ENCODE data around the gene C4orf46.
"Not testable (repeated sequence)": the region's sequence is repeated elsewhere in the genome, so short reads cannot be mapped to it uniquely, and the experiment has no call there.

C4orf46 gene

DNA sequence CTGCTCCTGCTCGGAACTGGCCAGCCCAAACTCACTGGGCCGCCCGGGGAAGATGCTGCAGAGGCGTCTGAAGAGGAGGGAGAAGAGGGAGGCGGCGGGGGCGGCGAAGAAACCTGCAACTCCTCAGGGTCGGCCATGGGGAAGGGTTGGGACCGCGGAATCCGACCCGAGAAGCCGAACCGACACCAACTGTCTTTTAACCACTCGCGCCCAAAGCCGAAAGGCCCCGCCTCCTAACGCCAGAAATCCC, at the start of gene C4orf46:
TSS of gene C4orf46 (minus strand) at position 223 of the 250 bp plus-strand sequence. CDS start at position 137, 86 bp downstream.
- DNase-seq (ENCODE audit: low read depth in 2 of 2): no peak

GRCh38 chr4:158715802-158716201, 44.1 kb upstream of the C4orf46 start:
- DNase-seq (ENCODE audit: low read depth in 2 of 2): no peak

DNA sequence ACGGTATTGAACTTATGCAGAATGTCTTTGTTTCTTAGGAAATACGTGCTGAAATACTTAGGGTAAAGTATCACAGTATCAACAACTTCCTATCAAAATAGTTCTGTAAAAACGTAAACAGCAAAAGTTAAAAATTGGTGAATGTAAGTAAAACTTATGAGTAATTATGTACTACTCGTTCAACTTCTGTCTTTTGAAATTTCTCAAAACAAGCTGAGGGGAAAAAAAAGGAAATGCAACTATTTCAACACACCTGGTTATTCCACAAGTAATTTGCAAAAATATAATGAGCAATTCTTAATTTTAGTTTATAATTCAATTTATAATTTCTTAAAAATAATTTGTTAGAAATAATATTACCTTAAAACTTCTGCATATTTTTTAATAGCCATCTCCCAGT, 43.2 kb upstream of the C4orf46 start:
- no peak for DNase-seq (ENCODE audit: low read depth in 2 of 2)

DNA sequence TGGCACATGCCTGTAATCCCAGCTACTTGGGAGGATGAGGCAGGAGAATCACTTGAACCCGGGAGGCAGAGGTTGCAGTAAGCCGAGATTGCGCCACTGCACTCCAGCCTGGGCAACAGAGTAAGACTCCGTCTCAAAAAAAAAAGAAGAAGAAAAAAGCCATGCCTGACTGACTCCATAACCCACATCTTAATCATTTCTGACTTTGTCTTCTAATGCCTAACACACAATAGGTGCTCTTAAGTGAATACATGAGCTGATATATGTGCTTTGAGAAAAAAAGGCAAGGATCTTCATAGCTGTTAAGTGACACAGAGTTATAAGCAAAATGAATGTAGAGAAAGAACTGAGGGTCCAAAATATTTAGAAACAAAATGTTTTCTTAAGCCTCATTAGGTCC, 40.9 kb upstream of the C4orf46 start:
- not testable (repeated sequence) for DNase-seq (ENCODE audit: low read depth in 2 of 2)

GRCh38 chr4:158710814-158711213, 39.1 kb upstream of the C4orf46 start:
- no peak for DNase-seq (ENCODE audit: low read depth in 2 of 2)

DNA sequence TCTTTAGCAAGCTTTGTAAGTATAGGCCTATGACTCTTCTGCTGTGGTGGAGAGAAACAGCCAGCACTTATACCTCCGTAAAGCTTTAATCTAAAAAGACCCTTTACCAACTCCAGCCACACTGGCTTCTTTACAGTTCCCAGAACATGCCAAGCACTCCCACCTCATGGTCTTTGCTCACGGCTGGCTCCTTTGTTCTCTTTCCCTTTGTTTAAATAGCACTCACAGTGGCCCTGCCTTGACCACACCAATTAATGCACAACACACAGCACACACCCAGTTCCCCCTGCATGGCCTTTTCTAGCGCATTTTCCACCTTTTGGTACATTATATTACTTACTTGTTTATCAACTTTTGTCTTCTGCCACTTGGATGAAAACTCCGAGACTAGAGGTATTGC, 32.6 kb upstream of the C4orf46 start:
- no peak for DNase-seq (ENCODE audit: low read depth in 2 of 2)

- DNase-seq (ENCODE audit: low read depth in 2 of 2): no peak
Measured at GRCh38 chr4:158688813-158689212, 17.1 kb upstream of the C4orf46 start.

GRCh38 chr4:158682066-158682465, 10.4 kb upstream of the C4orf46 start:
- no peak for DNase-seq (ENCODE audit: low read depth in 2 of 2)

GRCh38 chr4:158681629-158682028, 9.9 kb upstream of the C4orf46 start:
- DNase-seq (ENCODE audit: low read depth in 2 of 2): no peak

DNA sequence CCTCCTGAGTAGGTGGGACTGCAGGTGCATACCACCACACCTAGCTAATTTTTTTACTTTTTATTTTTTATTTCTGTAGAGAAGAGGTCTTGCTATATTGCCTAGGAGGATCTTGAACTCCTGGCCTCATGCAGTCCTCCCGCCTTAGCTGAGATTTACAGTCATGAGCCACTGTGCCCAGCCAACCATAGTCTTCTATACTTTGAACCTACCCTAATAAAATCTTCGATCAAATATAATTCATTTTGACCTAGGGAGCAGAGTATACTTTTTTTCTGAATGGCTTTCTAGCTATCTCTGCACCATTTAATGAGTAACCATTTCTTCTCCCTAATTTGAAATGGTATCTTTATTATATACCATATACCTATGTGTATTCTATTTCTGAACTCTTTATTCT, 7.1 kb upstream of the C4orf46 start:
- DNase-seq (ENCODE audit: low read depth in 2 of 2): no peak

DNA sequence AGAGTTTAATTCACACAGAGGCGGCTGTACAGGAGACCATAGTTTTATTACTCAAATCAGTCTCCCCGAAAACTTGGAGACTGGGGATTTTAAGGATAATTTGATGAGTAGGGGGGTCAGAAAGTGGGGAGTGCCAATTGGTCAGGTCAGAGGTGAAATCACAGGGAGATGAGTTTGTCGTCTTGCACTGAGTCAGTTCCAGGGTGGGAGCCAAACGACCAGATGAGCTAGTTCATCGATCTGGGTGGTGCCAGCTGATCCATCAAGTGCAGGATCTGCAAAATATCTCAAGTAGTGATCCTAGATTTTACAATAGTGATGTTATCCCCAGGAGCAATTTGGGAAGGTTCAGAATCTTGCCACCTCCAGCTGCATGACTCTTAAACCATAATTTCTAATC, 4.4 kb upstream of the C4orf46 start:
- DNase-seq (ENCODE audit: low read depth in 2 of 2): no peak

- DNase-seq (ENCODE audit: low read depth in 2 of 2): no peak
Measured at GRCh38 chr4:158673633-158674032, 1.9 kb upstream of the C4orf46 start.

- DNase-seq (ENCODE audit: low read depth in 2 of 2): peak; percentile 100
Measured at GRCh38 chr4:158671915-158672806, 474 bp upstream of the C4orf46 start, which contains the start of gene ETFDH. Gene ETFDH, plus strand, starts transcription at chr4:158672296. Its CDS starts 161 bp downstream, at chr4:158672457.

GRCh38 chr4:158670975-158671664, 567 bp downstream of the C4orf46 start:
- peak; percentile 57 to 69 for DNase-seq (ENCODE audit: low read depth in 2 of 2)

GRCh38 chr4:158669310-158669709, 2.4 kb downstream of the C4orf46 start:
- DNase-seq (ENCODE audit: low read depth in 2 of 2): no peak

DNA sequence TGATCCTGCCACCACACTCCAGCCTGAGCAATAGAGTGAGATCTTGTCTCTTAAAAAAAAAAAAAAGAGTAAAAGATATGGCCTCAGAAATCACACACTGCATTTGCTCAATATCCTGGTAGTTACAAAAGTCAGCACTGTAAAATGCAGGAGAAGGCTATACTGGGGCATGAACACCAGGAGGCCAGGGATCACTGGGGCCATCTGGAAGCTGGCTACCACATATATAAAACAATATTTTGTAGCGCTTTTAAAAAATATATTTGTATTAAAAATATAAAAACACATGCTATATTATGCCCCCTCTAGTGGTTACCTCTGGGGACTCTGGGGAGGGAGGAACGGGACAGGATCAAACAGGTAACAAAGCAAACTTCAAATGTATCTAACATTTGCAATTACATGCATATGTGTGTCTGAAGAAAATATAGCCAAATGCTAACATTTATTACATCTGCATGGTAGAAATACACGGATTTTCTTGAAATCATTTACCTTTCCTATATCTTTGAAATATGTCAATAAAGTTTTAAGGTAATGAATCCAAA, 4.0 kb downstream of the C4orf46 start:
- DNase-seq (ENCODE audit: low read depth in 2 of 2): no peak

DNA sequence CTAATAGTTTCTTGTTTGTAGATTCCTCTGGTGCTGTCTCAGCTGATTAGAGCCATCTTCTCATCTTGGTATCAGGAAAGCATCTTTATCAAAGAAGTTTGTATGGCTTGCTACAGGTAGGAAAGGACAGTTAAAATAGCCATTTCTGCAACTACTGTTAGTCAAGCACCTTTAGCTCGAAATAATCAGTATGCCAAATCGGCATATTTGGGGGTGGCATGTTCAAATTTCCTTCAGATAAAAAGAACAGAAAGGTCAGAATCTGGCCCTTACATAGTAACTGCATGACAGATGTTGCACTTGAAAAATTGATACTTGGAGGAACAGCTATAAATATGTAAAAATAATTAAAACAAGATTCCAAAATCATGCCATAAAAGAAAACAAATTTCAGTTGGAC, 4.8 kb downstream of the C4orf46 start:
- DNase-seq (ENCODE audit: low read depth in 2 of 2): no peak

- no peak for DNase-seq (ENCODE audit: low read depth in 2 of 2)
Measured at GRCh38 chr4:158664806-158665205, 6.9 kb downstream of the C4orf46 start.

DNA sequence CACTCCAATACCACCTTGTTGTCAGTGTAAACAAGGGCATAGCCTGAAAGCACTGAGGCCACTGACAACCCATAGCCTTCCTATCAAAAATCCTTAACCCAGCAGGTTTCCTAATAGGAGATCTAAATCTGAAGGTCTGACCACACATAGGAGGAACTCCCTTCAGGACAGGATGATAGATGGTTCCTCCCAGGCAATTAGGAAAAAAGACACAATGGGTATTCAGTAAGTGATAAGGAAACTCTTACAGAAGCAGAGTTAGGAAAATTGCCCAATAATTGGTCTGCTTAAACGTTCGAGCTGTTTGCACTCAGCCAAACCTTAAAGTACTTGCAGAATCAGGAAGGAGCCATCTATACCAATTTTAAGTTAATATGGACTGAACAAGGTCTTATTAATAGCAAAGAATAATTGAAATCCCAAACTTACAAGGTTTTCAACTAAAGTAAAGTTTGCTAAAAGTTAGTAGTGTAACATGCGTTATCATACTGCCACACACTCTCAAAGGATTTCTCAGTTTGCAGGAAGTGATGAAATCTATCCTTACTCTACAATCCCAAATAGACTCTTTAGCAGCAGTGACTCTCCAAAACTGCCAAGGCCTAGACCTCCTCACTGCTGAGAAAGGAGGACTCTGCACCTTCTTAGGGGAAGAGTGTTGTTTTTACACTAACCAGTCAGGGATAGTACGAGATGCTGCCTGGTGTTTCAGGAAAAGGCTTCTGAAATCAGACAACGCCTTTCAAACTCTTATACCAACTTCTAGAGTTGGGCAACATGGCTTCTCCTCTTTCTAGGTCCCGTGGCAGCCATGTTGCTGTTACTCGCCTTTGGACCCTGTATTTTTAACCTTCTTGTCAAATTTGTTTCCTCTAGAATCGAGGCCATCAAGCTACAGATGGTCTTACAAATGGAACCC, 7.7 kb downstream of the C4orf46 start:
- DNase-seq (ENCODE audit: low read depth in 2 of 2): not testable (repeated sequence)

DNA sequence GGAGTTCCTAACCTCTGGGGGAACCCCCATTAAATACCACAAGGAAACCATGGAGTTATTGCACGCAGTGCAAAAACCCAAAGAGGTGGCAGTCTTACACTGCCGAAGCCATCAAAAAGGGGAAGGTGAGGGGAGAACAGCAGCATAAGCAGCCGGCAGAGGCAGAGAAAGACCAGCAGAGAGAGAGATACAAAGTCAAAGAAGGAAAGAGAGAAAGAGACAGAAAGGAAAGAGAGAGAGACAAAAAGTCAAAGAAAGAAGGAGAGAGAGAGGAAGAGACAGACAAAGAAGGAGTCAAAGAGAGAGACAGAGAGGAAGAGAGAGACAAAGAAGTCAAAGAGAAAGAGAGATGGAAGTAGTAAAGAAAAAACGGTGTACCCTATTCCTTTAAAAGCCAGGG, 8.4 kb downstream of the C4orf46 start:
- not testable (repeated sequence) for DNase-seq (ENCODE audit: low read depth in 2 of 2)

DNA sequence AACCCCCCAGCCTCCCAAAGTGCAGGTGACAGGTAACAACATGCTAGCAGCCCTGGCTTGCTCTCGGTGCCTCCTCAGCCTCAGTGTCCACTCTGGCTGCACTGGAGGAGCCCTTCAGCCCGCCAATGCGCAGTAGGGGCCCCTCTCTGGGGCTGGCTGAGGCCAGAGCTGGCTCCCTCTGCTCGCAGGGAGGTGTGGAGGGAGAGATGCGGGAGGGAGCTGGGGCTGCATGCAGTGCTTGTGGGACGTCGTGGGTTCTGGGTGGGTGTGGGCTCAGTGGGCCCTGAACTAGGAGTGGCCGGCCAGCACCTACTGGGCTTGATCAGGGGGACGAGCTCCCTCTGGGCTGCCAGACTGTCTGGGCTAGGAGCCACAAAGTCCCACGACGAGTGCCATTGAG, 14.4 kb downstream of the C4orf46 start:
- DNase-seq (ENCODE audit: low read depth in 2 of 2): no peak

DNA sequence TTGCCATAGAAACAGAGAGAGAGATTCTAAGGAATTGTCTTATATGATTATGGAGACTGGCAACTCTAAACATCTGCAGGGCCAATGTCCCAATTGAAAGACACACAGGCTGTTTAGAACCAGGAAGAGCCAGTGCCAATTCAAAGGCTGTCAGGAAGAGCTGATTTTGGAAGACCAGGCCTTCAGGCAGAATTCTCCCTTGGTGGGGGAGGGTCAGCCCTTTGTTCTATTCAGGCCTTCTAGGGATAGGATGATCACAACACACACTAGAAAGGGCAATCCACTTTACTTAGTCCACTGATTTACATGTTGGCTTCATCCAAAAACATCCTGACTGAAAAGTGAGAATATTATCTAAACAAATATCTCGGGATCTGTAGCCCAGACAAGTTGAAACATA, 15.2 kb downstream of the C4orf46 start:
- no peak for DNase-seq (ENCODE audit: low read depth in 2 of 2)
